Stimulated activated CD8-positive, alpha-beta memory T cell treated with anti-CD3 and anti-CD28 coated beads, Interleukin-12 subunit alpha, Interleukin-12 subunit beta, amount 100 ng/mL, for 24 hours (primary cell): ENCODE data around the gene VLDLR.

Source experiments
- DNase-seq: peaks from one replicate; pipeline ENCODE4 v3.0.0-alpha.2; 2020; ENCODE audit errors: extremely low read depth

The VLDLR gene

GRCh38 chr9:2621722-2622460, at the start of gene VLDLR:
Gene VLDLR (plus strand): TSS chr9:2621787. CDS start chr9:2622190, 403 bp downstream.
- peak; percentile 1 for DNase-seq

GRCh38 chr9:2574203-2574602, 47.4 kb upstream of the VLDLR start:
- DNase-seq = no peak

GRCh38 chr9:2576631-2577030, 45.0 kb upstream of the VLDLR start:
- no peak for DNase-seq

GRCh38 chr9:2583308-2584013, 38.1 kb upstream of the VLDLR start:
- DNase-seq = no peak

- no peak for DNase-seq
These were observed 29.6 kb upstream of the VLDLR start for GRCh38 chr9:2591967-2592366.

- DNase-seq = no peak
These were observed 27.8 kb upstream of the VLDLR start for GRCh38 chr9:2593744-2594143.

- DNase-seq = no peak
These were observed 25.6 kb upstream of the VLDLR start for GRCh38 chr9:2595973-2596372.

GRCh38 chr9:2597483-2597882, 24.1 kb upstream of the VLDLR start:
- no peak for DNase-seq

GRCh38 chr9:2599896-2600295, 21.7 kb upstream of the VLDLR start:
- DNase-seq = no peak

GRCh38 chr9:2600307-2600706, 21.3 kb upstream of the VLDLR start:
- DNase-seq = no peak

- DNase-seq = no peak
These were observed 19.7 kb upstream of the VLDLR start for GRCh38 chr9:2601785-2602378.

GRCh38 chr9:2602704-2603116, 18.9 kb upstream of the VLDLR start:
- DNase-seq = no peak

- DNase-seq = no peak
These were observed 18.0 kb upstream of the VLDLR start for GRCh38 chr9:2603621-2604020.

GRCh38 chr9:2605246-2605645, 16.3 kb upstream of the VLDLR start:
- no peak for DNase-seq

- no peak for DNase-seq
These were observed 13.3 kb upstream of the VLDLR start for GRCh38 chr9:2608276-2608675.

GRCh38 chr9:2610985-2611384, 10.6 kb upstream of the VLDLR start:
- no peak for DNase-seq

- no peak for DNase-seq
These were observed 9.6 kb upstream of the VLDLR start for GRCh38 chr9:2611961-2612360.

GRCh38 chr9:2613730-2614271, 7.8 kb upstream of the VLDLR start:
- DNase-seq = no peak

- DNase-seq = no peak
These were observed 6.1 kb upstream of the VLDLR start for GRCh38 chr9:2615497-2615896.

GRCh38 chr9:2616692-2617377, 4.8 kb upstream of the VLDLR start:
- no peak for DNase-seq

- DNase-seq = no peak
These were observed 3.3 kb upstream of the VLDLR start for GRCh38 chr9:2618289-2618688.
